ENCODE data around the gene ZNF511. TPM values are rescaled to one million over a fixed set of nuclear protein-coding genes. Genes with fewer than 3 reads are reported as not detected.

The ZNF511 gene
- total and polyA plus RNA-seq, 3 donors from 2014 or later = 39.6 to 50.5 (median 46.5) TPM

- H3K27me3 ChIP-seq = no peaks in the 10 kb centered on the region
- H3K27ac ChIP-seq = no peak overlapping the region
- no peaks in the 10 kb centered on the region for H3K36me3 ChIP-seq (ENCODE audit: low read depth, missing control alignments)
- 39 to 59% methylated on average over 10 to 12 of the region's 13 CpGs for WGBS, 2 donors
- H3K4me3 ChIP-seq = no peak overlapping the region
- no peak for DNase-seq
- TF ChIP-seq POLR2A (IDR thresholded peaks at IDR 0.05) (no peak), CTCF (IDR thresholded peaks at IDR 0.05) (no peak)
- intact Hi-C loops (cut with DNase I; ENCODE audit: low total_unique reads) = no loop called here
- H3K4me1 ChIP-seq = no peaks in the 10 kb centered on the region
- H3K9me3 ChIP-seq = no peaks in the 10 kb centered on the region
These were observed 42.2 kb downstream of the ZNF511 start for GRCh38 chr10:133350950-133351329.

- H3K27ac ChIP-seq = no peak overlapping the region
- intact Hi-C loops (cut with DNase I; ENCODE audit: low total_unique reads) = no loop called here
- H3K4me3 ChIP-seq = no peak overlapping the region
- DNase-seq = no peak
- H3K36me3 ChIP-seq (ENCODE audit: low read depth, missing control alignments) = no peaks in the 10 kb centered on the region
- no peaks in the 10 kb centered on the region for H3K27me3 ChIP-seq
- TF ChIP-seq POLR2A (IDR thresholded peaks at IDR 0.05) = no peak
- no peak for TF ChIP-seq CTCF (IDR thresholded peaks at IDR 0.05)
- H3K9me3 ChIP-seq = no peaks in the 10 kb centered on the region
- H3K4me1 ChIP-seq = no peaks in the 10 kb centered on the region
- WGBS, 2 donors = 73 to 76% methylated on average over 10 to 24 of the region's 24 CpGs
These were observed 42.9 kb downstream of the ZNF511 start for GRCh38 chr10:133351408-133352318.

GRCh38 chr10:133353202-133353959 lies 44.7 kb downstream of the ZNF511 start:
- Histone ChIP-seq H3K27me3 (no peaks in the 10 kb centered on the region), H3K36me3 (ENCODE audit: low read depth, missing control alignments) (no peaks in the 10 kb centered on the region), H3K4me3 (no peak overlapping the region), H3K4me1 (peaks cover 5% of the 10 kb centered on the region), H3K27ac (no peak overlapping the region), H3K9me3 (no peaks in the 10 kb centered on the region)
- no peak for DNase-seq
- intact Hi-C loops (cut with DNase I; ENCODE audit: low total_unique reads) = no loop called here
- TF ChIP-seq POLR2A (IDR thresholded peaks at IDR 0.05) = no peak
- no peak for TF ChIP-seq CTCF (IDR thresholded peaks at IDR 0.05)
- WGBS, 2 donors = 58 to 82% methylated on average over 3 to 14 of the region's 16 CpGs

- no peak for TF ChIP-seq POLR2A (IDR thresholded peaks at IDR 0.05)
- TF ChIP-seq CTCF (IDR thresholded peaks at IDR 0.05) = no peak
- no peaks in the 10 kb centered on the region for H3K36me3 ChIP-seq (ENCODE audit: low read depth, missing control alignments)
- 81 to 87% methylated on average over 15 to 16 of the region's 16 CpGs for WGBS, 2 donors
- no peak for DNase-seq
- intact Hi-C loops (cut with DNase I; ENCODE audit: low total_unique reads) = no loop called here
- no peaks in the 10 kb centered on the region for H3K9me3 ChIP-seq
- peaks cover 5% of the 10 kb centered on the region for H3K4me1 ChIP-seq
- no peak overlapping the region for H3K27ac ChIP-seq
- no peaks in the 10 kb centered on the region for H3K27me3 ChIP-seq
- H3K4me3 ChIP-seq = no peak overlapping the region
These were observed 45.4 kb downstream of the ZNF511 start for GRCh38 chr10:133353988-133354605.
